ENCODE measurements around the gene GAPVD1.

The GAPVD1 gene

GRCh38 chr9:125377584-125378250, 116.1 kb downstream of the GAPVD1 start:
- no peak overlapping the region for H3K27ac ChIP-seq (replicated peaks)
- H3K4me3 ChIP-seq (replicated peaks; ENCODE audit: insufficient read depth, low read length), result no peak overlapping the region
- no peaks in the 10 kb centered on the region for H3K27me3 ChIP-seq (ENCODE audit: insufficient read depth, poor library complexity, severe bottlenecking)
- no peak for DNase-seq (ENCODE audit: low read depth in 1 of 2, low spot score in 1 of 2)
- TF ChIP-seq REST (IDR thresholded peaks at IDR 0.05; ENCODE audit: insufficient replicate concordance, low read depth) (no peak), POLR2AphosphoS5 (IDR thresholded peaks at IDR 0.05; ENCODE audit: low read depth) (no peak), CTCF (IDR thresholded peaks at IDR 0.05; ENCODE audit: insufficient read depth, low read length) (no peak), SPI1 (IDR thresholded peaks at IDR 0.05; ENCODE audit: borderline replicate concordance, low read depth) (no peak), GABPA (IDR thresholded peaks at IDR 0.05; ENCODE audit: low read depth) (no peak)

- no peak for DNase-seq (ENCODE audit: low read depth in 1 of 2, low spot score in 1 of 2)
- TF ChIP-seq GABPA (IDR thresholded peaks at IDR 0.05; ENCODE audit: low read depth), result no peak
- TF ChIP-seq CTCF (IDR thresholded peaks at IDR 0.05; ENCODE audit: insufficient read depth, low read length), result no peak
- TF ChIP-seq SPI1 (IDR thresholded peaks at IDR 0.05; ENCODE audit: borderline replicate concordance, low read depth), result no peak
- no peak for TF ChIP-seq POLR2AphosphoS5 (IDR thresholded peaks at IDR 0.05; ENCODE audit: low read depth)
- no peak for TF ChIP-seq REST (IDR thresholded peaks at IDR 0.05; ENCODE audit: insufficient replicate concordance, low read depth)
- no peak overlapping the region for H3K27ac ChIP-seq (replicated peaks)
These were observed 117.2 kb downstream of the GAPVD1 start for GRCh38 chr9:125378778-125379177.

GRCh38 chr9:125379208-125379607, 117.6 kb downstream of the GAPVD1 start:
- H3K27me3 ChIP-seq (ENCODE audit: insufficient read depth, poor library complexity, severe bottlenecking), result no peaks in the 10 kb centered on the region
- no peak for TF ChIP-seq GABPA (IDR thresholded peaks at IDR 0.05; ENCODE audit: low read depth)
- no peak for TF ChIP-seq CTCF (IDR thresholded peaks at IDR 0.05; ENCODE audit: insufficient read depth, low read length)
- no peak for TF ChIP-seq POLR2AphosphoS5 (IDR thresholded peaks at IDR 0.05; ENCODE audit: low read depth)
- no peak for TF ChIP-seq REST (IDR thresholded peaks at IDR 0.05; ENCODE audit: insufficient replicate concordance, low read depth)
- no peak for TF ChIP-seq SPI1 (IDR thresholded peaks at IDR 0.05; ENCODE audit: borderline replicate concordance, low read depth)
- no peak overlapping the region for H3K27ac ChIP-seq (replicated peaks)
- no peak overlapping the region for H3K4me3 ChIP-seq (replicated peaks; ENCODE audit: insufficient read depth, low read length)
- no peak for DNase-seq (ENCODE audit: low read depth in 1 of 2, low spot score in 1 of 2)

More at GRCh38 chr9:125378778-125379177, 117.2 kb downstream of the GAPVD1 start:
- no peaks in the 10 kb centered on the region for H3K27me3 ChIP-seq (ENCODE audit: insufficient read depth, poor library complexity, severe bottlenecking)
- H3K4me3 ChIP-seq (replicated peaks; ENCODE audit: insufficient read depth, low read length), result no peak overlapping the region
